ENCODE results near the gene ZNF253.
A peak's percentile ranks its signal among the peaks of the same experiment; 100 is the strongest.
"Not testable (repeated sequence)": the region's sequence is repeated elsewhere in the genome, so short reads cannot be mapped to it uniquely, and the experiment has no call there.

The ZNF253 gene

GRCh38 chr19:19871932-19872331 lies 6.2 kb downstream of the ZNF253 start:
- no peak overlapping the region for H3K27ac ChIP-seq
- TF ChIP-seq, protein P1, sequence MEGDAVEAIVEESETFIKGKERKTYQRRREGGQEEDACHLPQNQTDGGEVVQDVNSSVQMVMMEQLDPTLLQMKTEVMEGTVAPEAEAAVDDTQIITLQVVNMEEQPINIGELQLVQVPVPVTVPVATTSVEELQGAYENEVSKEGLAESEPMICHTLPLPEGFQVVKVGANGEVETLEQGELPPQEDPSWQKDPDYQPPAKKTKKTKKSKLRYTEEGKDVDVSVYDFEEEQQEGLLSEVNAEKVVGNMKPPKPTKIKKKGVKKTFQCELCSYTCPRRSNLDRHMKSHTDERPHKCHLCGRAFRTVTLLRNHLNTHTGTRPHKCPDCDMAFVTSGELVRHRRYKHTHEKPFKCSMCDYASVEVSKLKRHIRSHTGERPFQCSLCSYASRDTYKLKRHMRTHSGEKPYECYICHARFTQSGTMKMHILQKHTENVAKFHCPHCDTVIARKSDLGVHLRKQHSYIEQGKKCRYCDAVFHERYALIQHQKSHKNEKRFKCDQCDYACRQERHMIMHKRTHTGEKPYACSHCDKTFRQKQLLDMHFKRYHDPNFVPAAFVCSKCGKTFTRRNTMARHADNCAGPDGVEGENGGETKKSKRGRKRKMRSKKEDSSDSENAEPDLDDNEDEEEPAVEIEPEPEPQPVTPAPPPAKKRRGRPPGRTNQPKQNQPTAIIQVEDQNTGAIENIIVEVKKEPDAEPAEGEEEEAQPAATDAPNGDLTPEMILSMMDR (conservative IDR thresholded peaks at IDR 0.05) = no peak

GRCh38 chr19:19873381-19873780 lies 7.7 kb downstream of the ZNF253 start:
- TF ChIP-seq, protein P1 (conservative IDR thresholded peaks at IDR 0.05) = no peak
- H3K27ac ChIP-seq = no peak overlapping the region

- TF ChIP-seq, protein P1 (conservative IDR thresholded peaks at IDR 0.05) = no peak
- H3K27ac ChIP-seq = no peak overlapping the region
Measured at GRCh38 chr19:19877724-19878123, 12.0 kb downstream of the ZNF253 start.

- no peak overlapping the region for H3K27ac ChIP-seq
- TF ChIP-seq, protein P1 (conservative IDR thresholded peaks at IDR 0.05) = no peak
Measured at GRCh38 chr19:19884583-19884982, 18.9 kb downstream of the ZNF253 start.

DNA sequence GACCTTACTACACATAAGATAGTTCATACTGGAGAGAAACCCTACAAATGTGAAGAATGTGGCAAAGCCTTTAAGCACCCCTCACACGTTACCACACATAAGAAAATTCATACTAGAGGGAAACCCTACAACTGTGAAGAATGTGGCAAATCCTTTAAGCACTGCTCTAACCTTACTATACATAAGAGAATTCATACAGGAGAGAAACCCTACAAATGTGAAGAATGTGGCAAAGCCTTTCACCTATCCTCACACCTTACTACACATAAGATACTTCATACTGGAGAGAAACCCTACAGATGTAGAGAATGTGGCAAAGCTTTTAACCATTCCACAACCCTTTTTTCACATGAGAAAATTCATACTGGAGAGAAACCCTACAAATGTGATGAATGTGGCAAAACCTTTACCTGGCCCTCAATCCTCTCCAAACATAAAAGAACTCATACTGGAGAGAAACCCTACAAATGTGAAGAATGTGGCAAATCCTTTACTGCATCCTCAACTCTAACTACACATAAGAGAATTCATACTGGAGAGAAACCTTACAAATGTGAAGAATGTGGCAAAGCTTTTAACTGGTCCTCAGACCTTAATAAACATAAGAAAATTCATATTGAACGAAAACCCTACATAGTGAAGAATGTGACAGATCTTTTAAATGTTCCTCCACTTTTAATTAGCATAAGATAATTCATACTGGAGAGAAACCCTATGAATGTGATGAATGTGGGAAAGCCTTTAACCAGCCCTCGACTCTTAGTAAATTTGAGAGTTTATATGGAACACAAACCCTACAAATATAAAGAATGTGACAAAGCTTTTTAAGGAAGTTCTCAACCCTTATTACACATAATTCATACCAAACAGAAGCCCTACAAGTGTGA lies 26.6 kb downstream of the ZNF253 start:
- not testable (repeated sequence) for H3K27ac ChIP-seq

DNA sequence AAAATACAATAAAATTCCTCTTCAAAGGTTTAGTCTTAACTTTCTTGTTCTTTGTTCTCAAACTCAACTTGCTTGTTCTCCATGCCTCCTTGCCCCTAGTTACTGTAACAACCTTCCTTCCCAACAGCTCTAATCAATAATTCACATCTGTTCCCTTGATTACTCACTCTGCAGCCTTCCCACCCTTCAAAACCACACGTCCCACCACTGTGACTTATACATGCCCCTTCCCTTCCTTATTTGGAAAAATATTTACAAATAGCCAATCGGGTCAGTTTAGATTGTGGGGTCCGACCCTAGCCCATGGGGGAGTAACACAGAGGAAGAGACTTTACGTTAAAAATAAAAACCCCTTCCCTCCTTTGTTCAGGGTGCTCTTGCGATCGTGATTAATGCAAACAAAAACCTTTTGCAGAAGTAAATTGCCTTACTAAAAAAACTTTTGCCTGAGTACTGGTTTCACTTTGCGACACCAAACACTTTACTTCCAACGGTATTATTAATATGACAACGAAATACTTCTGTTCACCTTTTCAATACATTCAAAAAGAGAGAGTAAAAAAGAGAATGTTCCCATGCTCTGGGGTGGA lies 34.6 kb downstream of the ZNF253 start:
- TF ChIP-seq, protein P1 (conservative IDR thresholded peaks at IDR 0.05) = no peak
- peak overlapping the region; percentile 84 for H3K27ac ChIP-seq

DNA sequence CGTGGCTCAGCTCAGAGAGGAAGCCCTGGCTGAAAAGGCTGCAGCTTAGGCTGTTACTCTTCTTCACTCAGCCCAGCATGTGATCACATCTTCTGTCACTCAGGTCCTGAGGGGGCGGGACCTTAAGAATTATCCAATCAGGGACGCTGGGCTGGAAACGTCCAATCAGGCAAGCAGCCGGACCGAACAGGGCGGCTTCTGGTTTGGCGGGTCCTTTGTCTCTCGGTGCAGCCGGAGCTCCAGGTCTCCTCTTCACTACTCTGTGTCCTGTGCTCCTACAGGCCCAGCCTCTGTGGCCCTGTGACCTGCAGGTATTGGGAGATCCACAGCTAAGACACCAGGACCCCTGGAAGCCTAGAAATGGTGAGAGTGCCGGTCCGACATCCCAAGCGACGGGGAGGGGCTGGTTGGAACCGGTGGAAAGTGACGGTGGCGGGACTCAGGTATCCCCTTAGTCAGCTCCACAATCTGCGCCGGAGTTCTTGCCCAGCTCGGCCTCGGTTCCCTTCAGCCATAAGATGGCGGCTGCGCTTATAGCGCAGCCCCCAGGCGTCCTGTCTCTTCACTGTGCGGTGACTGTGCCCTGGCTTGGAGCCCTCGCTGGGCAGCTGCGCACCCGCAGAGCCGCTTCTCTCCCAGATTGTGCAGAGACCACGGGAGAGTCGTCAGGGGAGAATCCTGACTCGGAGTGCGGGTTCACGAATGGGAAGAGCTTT lies 35.2 kb downstream of the ZNF253 start, which contains the start of gene ZNF93:
TSS of gene ZNF93 (plus strand) at position 218 of the 716 bp plus-strand sequence. CDS start at position 361, 143 bp downstream.
- H3K27ac ChIP-seq = peak within 1 kb of the TSS; percentile 84
- TF ChIP-seq, protein P1 (conservative IDR thresholded peaks at IDR 0.05) = no peak

DNA sequence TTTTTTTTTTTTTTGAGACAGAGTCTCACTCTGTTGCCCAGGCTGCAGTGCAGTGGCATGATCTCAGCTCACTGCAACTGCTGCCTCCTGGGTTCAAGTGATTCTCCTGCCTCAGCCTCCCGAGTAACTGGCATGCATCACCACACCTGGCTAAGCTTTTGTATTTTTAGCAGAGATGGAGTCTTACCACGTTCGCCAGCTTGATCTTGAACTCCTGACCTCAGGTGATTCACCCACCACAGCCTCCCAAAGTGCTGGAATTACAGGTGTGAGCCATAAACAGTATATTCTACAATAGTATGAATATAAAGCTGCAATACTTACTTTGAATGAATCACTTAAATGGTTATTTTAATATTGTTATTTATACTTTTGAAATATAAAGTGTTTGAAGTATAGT lies 41.9 kb downstream of the ZNF253 start:
- H3K27ac ChIP-seq = not testable (repeated sequence)

Measured in VCaP (cell line).